Gastrocnemius medialis (tissue), 4 donors: ENCODE measurements around the gene CPLANE1. TPM values are rescaled to one million over a fixed set of nuclear protein-coding genes. Genes with fewer than 3 reads are reported as not detected.

ENCODE experiments used
- ATAC-seq, 2 donors: fragments of 150-250 bp; one replicate each; pipeline ENCODE4 v1.9.1; 2016
- DNase-seq, 2 donors: peaks; one replicate each; pipeline ENCODE4 v3.0.0-alpha.2; 2019
- H3K27ac ChIP-seq, 4 donors: fragments of 200-600 bp; sonication (generic); 1 replicate in 1 of 4; 2 replicates in 3 of 4; pipeline ENCODE4 v1.5.1; 2016 to 2018; ENCODE audit warnings: mild to moderate bottlenecking in 2 of 4, moderate library complexity in 1 of 4
- H3K27me3 ChIP-seq, 3 donors: fragments of 200-600 bp; sonication (generic) in 2 of 3; 1 replicate in 1 of 3; 2 replicates in 2 of 3; pipeline versions ENCODE4 v1.5.1 to v1.6.0; 2016 to 2019; ENCODE audit warnings: mild to moderate bottlenecking in 1 of 3, moderate library complexity in 1 of 3
- H3K36me3 ChIP-seq, 2 donors: fragments of 200-600 bp; sonication (generic) in 1 of 2; one replicate each; pipeline ENCODE4 v1.5.1; 2017 to 2018
- H3K4me1 ChIP-seq, 2 donors: fragments of 200-600 bp; sonication (generic) in 1 of 2; one replicate each; pipeline ENCODE4 v1.5.1; 2016 to 2017; ENCODE audit warnings: mild to moderate bottlenecking in 2 of 2
- H3K4me3 ChIP-seq, 4 donors: fragments of 200-600 bp; sonication (generic) in 3 of 4; 1 replicate in 1 of 4; 2 replicates in 3 of 4; pipeline ENCODE4 v1.5.1; 2016 to 2019; ENCODE audit warnings: mild to moderate bottlenecking in 2 of 4
- H3K9me3 ChIP-seq, 3 donors: fragments of 200-600 bp; sonication (generic) in 2 of 3; 1 replicate in 1 of 3; 2 replicates in 2 of 3; pipeline ENCODE4 v1.5.1; 2016 to 2019
- POLR2A ChIP-seq, 2 donors: fragments of 450-650 bp; IDR thresholded peaks; one replicate each; pipeline ENCODE4 v1.6.1; 2017; ENCODE audit warnings: antibody characterized with exemption in 2 of 2, mild to moderate bottlenecking in 2 of 2, moderate library complexity in 2 of 2
- in situ Hi-C, 4 donors: fragments of 200-750 bp; cut with MboI; loops; one replicate each; pipeline versions ENCODE4 v1.15.0 to v1.8.0; 2017; ENCODE audit warnings: low sequenced_read_pairs in 4 of 4
- intact Hi-C: fragments of 100-400 bp; cut with DNase I; formaldehyde crosslinking; loops from one replicate; pipeline ENCODE4 v1.15.1; 2023; ENCODE audit warnings: low total_unique reads
- total RNA-seq, 4 donors: library from RNA; depleted of rRNA; stranded (reverse); fragments of >200 nt; gene quantifications; one replicate each; pipeline versions ENCODE4 v1.1.0 to v1.2.3, GENCODE V29; 2016
- TF ChIP-seq, protein P1 (sequence below), 5 experiments: fragments of 450-650 bp in 3 of 5; fragments of 200-600 bp in 2 of 5; sonication (generic) in 2 of 5; IDR thresholded peaks in 4 of 5; conservative IDR thresholded peaks in 1 of 5; 1 replicate in 4 of 5; 2 replicates in 1 of 5; pipeline ENCODE4 v1.5.1; 2016 to 2019; ENCODE audit warnings: antibody characterized with exemption in 5 of 5, mild to moderate bottlenecking in 3 of 5, moderate library complexity in 3 of 5

Gene CPLANE1
- total RNA-seq, 4 donors from 2014 or later = 5.3 to 12.5 (median 8.1) TPM

DNA sequence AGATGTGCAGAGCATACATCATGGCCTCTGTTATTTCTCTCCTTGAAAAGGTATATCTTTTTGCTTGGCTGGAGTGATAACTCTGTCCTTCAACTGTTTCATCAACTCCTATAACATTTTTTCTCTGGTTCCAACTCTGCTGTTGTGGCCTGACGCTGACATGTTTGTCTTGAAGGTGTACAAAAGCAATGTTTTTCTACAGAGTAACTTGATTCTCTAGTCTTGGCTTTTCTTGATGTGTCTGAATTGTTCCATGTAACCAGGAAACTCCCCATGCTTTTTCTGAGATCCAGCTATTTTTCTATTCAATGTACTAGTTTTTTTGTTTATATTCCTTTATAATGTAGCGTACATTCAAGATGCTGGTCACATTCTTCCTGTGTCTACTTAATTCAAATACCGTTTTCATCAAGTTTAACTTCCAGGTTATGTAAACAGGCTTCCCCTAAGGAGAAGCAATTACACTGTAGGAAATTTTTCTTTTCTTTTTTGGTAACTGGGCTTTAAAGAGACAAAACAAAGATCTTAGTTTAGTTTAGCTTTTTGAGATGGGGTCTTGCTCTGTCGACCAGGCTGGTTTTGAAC is 6.7 kb upstream of the CPLANE1 start:
- Histone ChIP-seq H3K4me1 (no peaks in the 10 kb centered on the region), H3K27me3 (no peaks in the 10 kb centered on the region), H3K9me3 (no peaks in the 10 kb centered on the region), H3K36me3 (no peaks in the 10 kb centered on the region), H3K4me3 (no peak overlapping the region), H3K27ac (no peak overlapping the region)
- no peak for DNase-seq
- no peak for TF ChIP-seq POLR2A (IDR thresholded peaks at IDR 0.05)
- TF ChIP-seq, protein P1, sequence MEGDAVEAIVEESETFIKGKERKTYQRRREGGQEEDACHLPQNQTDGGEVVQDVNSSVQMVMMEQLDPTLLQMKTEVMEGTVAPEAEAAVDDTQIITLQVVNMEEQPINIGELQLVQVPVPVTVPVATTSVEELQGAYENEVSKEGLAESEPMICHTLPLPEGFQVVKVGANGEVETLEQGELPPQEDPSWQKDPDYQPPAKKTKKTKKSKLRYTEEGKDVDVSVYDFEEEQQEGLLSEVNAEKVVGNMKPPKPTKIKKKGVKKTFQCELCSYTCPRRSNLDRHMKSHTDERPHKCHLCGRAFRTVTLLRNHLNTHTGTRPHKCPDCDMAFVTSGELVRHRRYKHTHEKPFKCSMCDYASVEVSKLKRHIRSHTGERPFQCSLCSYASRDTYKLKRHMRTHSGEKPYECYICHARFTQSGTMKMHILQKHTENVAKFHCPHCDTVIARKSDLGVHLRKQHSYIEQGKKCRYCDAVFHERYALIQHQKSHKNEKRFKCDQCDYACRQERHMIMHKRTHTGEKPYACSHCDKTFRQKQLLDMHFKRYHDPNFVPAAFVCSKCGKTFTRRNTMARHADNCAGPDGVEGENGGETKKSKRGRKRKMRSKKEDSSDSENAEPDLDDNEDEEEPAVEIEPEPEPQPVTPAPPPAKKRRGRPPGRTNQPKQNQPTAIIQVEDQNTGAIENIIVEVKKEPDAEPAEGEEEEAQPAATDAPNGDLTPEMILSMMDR (IDR thresholded peaks at IDR 0.05 in 4 of 5, conservative IDR thresholded peaks at IDR 0.05 in 1 of 5) = no peak
- ATAC-seq = no peak
- intact Hi-C loops (no loop called here), in situ Hi-C loops (no loop called here)

DNA sequence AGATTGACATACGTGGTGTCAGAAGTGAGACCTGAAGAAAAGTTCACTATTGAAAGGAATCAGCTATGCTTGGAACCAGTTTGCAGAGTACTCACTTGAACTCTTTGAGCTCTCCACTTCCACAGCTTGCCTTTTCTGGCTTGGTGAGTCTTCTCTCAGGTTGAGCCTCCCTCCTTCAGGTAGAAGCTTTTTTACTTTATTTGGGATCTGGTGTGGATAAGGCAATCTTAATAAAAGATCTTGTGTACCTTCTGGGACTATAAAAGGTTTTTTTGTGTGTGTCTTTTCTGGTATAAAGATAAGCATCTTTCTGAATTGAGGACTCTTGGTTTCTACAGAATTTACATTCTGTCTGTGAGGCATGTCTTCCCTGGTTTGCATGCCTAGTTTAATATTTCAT is 5.4 kb upstream of the CPLANE1 start:
- ATAC-seq = no peak
- Histone ChIP-seq H3K27ac (no peak overlapping the region), H3K4me1 (no peaks in the 10 kb centered on the region), H3K4me3 (no peak overlapping the region), H3K9me3 (no peaks in the 10 kb centered on the region), H3K36me3 (no peaks in the 10 kb centered on the region), H3K27me3 (no peaks in the 10 kb centered on the region)
- DNase-seq = no peak
- in situ Hi-C loops = no loop called here
- intact Hi-C loops = no loop called here
- TF ChIP-seq POLR2A (IDR thresholded peaks at IDR 0.05) = no peak
- TF ChIP-seq, protein P1 (IDR thresholded peaks at IDR 0.05 in 4 of 5, conservative IDR thresholded peaks at IDR 0.05 in 1 of 5) = no peak

DNA sequence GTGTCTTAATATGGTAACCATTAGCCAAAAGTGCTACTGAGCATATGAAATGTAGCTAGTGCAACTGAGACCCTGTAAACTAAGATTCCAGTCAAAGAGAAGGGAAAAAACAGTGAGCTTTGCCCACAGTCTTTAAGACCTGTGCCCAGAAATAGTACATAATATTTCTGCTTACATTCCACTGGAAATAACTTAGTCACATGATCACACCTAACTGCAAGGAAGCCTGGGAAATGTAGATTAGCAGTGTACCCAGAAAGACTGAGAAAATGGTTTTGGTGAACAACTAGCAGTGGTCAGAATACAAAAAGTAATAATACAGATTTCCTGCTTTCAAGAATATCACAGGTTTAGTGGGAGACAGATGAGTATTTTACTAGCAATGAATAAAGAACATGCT is 2.5 kb upstream of the CPLANE1 start:
- no peak overlapping the region for H3K27ac ChIP-seq
- no peak overlapping the region for H3K4me3 ChIP-seq
- TF ChIP-seq, protein P1 (IDR thresholded peaks at IDR 0.05 in 4 of 5, conservative IDR thresholded peaks at IDR 0.05 in 1 of 5) = no peak
- no peak for TF ChIP-seq POLR2A (IDR thresholded peaks at IDR 0.05)
- no peaks in the 10 kb centered on the region for H3K9me3 ChIP-seq
- no peaks in the 10 kb centered on the region for H3K27me3 ChIP-seq
- in situ Hi-C loops (no loop called here), intact Hi-C loops (no loop called here)
- ATAC-seq (no peak), DNase-seq (no peak)
- peaks cover 17 to 18% of the 10 kb centered on the region in 2 donors for H3K4me1 ChIP-seq
- H3K36me3 ChIP-seq = no peaks in the 10 kb centered on the region

DNA sequence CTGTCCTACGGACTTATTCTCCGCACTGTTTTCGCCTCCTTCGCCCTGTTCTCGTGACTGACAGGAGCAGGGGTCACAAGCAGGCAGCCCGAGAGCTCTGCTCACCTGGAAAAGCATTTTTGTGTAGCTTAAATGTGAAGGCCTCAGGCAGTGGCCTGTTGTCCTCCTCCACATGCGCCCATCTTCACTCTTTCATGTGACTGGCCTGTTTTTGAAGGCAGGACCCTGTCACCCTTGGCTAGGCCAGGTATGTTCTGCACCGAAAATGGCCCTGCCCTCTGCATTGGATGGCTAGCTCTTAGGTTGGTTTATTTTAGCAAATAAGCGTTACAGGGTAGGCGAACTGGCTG is 614 bp upstream of the CPLANE1 start:
- peak; percentile 24 for ATAC-seq
- peak overlapping the region; percentile 88 to 95 (median 93) for H3K27ac ChIP-seq
- in situ Hi-C loops = no loop called here

More for the DNA sequence above, 614 bp upstream of the CPLANE1 start:
- H3K4me1 ChIP-seq = peaks cover 17 to 18% of the 10 kb centered on the region in 2 donors
- peak overlapping the region; percentile 84 to 98 (median 94) for H3K4me3 ChIP-seq
- TF ChIP-seq POLR2A (IDR thresholded peaks at IDR 0.05) = no peak
- TF ChIP-seq, protein P1 (IDR thresholded peaks at IDR 0.05 in 4 of 5, conservative IDR thresholded peaks at IDR 0.05 in 1 of 5) = no peak
- H3K36me3 ChIP-seq = no peaks in the 10 kb centered on the region
- intact Hi-C loops = no loop called here
- H3K9me3 ChIP-seq = no peaks in the 10 kb centered on the region
- H3K27me3 ChIP-seq = no peaks in the 10 kb centered on the region
- no peak for DNase-seq
